ENCODE measurements around the gene PCGF2. TPM values are rescaled to one million over a fixed set of nuclear protein-coding genes. Genes with fewer than 3 reads are reported as not detected.

The PCGF2 gene
- total RNA-seq: 108 and 116 TPM in 2 replicates
- long read RNA-seq, partial matches to known transcripts: 0 of 2 reads
- long read RNA-seq, other reads (novel, unspliced or antisense): 2 of 2 reads

DNA sequence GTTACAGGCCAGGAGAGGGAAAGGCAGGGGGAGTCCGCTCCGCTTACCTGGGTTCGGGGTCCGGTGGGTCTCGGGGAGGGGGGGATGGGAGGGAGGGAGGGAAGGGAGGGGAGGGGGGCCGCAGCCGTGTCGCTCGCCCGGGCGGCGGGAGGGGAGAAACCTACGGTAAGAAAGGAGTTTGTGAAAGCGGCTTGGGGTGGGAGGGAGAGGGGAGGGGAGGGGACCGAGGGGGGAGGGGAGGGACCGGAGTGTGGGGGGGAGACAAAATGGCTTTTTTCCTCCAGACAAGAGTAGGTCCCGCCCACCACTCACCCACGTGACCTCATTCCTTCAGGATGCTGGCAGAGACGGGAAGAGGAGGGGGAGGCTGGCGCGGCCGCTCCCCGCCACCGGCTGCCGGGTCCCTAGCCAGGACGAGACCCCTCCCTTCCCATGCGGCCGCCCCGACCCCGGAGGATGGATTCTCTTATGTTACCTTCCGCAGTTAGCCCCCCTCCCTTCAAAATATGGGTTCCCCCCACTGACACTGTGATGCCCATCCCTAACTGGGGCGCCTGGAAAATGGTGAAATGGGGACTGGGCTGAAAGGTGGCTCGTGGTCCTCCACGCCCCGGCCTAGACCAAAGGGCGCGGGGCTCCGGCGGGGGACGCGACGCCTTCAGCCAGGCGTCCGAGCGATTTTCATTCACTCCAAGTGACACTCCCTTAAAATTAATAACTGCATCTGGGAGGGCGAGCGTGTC, at the start of gene PCGF2:
Gene PCGF2, minus strand, starts transcription at position 188 of the 743 bp plus-strand sequence. CDS start 7,934 bp downstream, outside the sequence.
- peaks cover 23% of the 10 kb centered on the region for H3K27me3 Mint-ChIP-seq (ENCODE audit: low read depth)
- DNase-seq (ENCODE audit: low read depth, low spot score): peak; percentile 88
- peak within 1 kb of the TSS; percentile 88 for H3K27ac Mint-ChIP-seq (ENCODE audit: unreplicated experiment)
- TF ChIP-seq, protein P1, sequence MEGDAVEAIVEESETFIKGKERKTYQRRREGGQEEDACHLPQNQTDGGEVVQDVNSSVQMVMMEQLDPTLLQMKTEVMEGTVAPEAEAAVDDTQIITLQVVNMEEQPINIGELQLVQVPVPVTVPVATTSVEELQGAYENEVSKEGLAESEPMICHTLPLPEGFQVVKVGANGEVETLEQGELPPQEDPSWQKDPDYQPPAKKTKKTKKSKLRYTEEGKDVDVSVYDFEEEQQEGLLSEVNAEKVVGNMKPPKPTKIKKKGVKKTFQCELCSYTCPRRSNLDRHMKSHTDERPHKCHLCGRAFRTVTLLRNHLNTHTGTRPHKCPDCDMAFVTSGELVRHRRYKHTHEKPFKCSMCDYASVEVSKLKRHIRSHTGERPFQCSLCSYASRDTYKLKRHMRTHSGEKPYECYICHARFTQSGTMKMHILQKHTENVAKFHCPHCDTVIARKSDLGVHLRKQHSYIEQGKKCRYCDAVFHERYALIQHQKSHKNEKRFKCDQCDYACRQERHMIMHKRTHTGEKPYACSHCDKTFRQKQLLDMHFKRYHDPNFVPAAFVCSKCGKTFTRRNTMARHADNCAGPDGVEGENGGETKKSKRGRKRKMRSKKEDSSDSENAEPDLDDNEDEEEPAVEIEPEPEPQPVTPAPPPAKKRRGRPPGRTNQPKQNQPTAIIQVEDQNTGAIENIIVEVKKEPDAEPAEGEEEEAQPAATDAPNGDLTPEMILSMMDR (conservative IDR thresholded peaks at IDR 0.05): no peak
- peaks cover 2% of the 10 kb centered on the region for H3K36me3 Mint-ChIP-seq (ENCODE audit: low read depth)
- peaks cover 64% of the 10 kb centered on the region for H3K4me1 Mint-ChIP-seq
- H3K9me3 Mint-ChIP-seq: no peaks in the 10 kb centered on the region
- H3K4me3 Mint-ChIP-seq: peak within 1 kb of the TSS; percentile 96

DNA sequence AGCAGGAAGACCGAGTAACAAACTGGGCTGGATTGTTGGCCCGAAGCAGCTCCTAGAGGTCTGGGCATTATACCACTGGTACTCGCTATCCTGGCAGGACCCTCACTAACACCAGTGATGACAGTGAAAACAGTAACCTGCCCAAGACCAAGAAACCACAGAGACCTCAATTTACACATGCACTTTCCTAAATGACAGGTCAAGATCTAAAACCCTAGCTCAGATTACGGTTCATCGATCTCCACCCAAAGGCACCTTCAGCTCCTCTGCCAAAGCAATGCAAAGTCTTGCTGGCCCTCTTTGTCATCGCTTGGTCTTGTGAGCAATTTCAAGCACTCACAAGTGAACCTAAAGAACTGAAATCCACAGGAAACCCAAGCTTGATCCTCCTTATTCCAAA, 49.7 kb upstream of the PCGF2 start:
- TF ChIP-seq, protein P1 (conservative IDR thresholded peaks at IDR 0.05): no peak
- Mint-ChIP-seq H3K9me3 (no peaks in the 10 kb centered on the region), H3K36me3 (ENCODE audit: low read depth) (peaks cover 8% of the 10 kb centered on the region), H3K4me3 (peak overlapping the region; percentile 99), H3K4me1 (peaks cover 49% of the 10 kb centered on the region), H3K27me3 (ENCODE audit: low read depth) (peaks cover 3% of the 10 kb centered on the region), H3K27ac (ENCODE audit: unreplicated experiment) (peak overlapping the region; percentile 95)
- DNase-seq (ENCODE audit: low read depth, low spot score): no peak

DNA sequence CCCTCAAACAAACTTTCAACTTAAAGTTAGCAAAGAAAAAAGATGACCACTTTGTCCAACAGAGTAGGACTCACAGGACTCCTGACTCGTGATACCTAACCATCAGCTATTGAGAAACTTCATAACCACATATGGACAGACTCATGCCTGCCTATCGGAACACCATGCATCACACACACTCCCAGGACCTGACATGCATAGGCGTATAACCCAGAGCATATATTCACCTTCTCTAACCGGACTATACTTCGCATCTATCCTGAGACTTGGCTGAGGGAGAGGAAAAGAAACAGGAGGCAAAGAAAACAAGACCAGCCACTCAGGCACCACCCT, 49.0 kb upstream of the PCGF2 start:
- H3K4me3 Mint-ChIP-seq: peak overlapping the region; percentile 99

DNA sequence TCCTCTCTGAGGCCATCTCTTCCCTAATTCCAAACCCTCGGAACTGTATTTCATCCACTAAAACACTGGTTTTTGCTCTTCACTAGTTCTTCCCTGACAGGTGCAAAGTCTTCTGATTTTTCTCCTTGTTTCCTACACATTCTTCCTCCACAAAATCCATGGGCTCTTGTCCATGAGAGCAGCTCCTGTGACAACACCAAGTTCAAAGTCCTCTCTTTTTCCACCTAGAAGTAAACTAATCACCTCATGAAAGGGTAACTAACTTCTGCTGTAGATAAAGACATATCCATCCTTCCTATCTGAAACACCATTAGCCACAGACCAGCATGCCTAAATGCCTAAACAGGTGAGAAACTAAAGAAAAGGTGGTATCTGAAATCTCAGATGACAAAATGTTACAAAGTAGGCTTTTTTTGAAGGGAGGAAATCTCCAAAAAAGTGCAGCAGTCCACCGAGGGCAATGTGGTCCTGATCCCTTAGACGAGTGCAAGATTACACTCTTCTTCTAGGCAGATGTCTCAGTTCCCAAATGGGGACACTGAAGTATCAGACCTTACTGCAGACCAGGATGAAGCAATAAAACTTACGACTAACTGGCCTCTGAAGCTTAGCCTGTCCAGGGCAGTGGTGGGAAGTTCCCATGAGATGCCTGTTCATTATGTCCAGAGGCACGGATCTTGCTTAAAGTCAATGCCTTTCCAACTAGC, 48.5 kb upstream of the PCGF2 start:
- TF ChIP-seq, protein P1 (conservative IDR thresholded peaks at IDR 0.05): no peak
- no peaks in the 10 kb centered on the region for H3K9me3 Mint-ChIP-seq
- peaks cover 46% of the 10 kb centered on the region for H3K4me1 Mint-ChIP-seq
- peaks cover 3% of the 10 kb centered on the region for H3K27me3 Mint-ChIP-seq (ENCODE audit: low read depth)
- no peak overlapping the region for H3K27ac Mint-ChIP-seq (ENCODE audit: unreplicated experiment)
- H3K36me3 Mint-ChIP-seq (ENCODE audit: low read depth): peaks cover 5% of the 10 kb centered on the region
- DNase-seq (ENCODE audit: low read depth, low spot score): no peak
- H3K4me3 Mint-ChIP-seq: peak overlapping the region; percentile 99

More for the DNA sequence above, 49.0 kb upstream of the PCGF2 start:
- Mint-ChIP-seq H3K27ac (ENCODE audit: unreplicated experiment) (no peak overlapping the region), H3K9me3 (no peaks in the 10 kb centered on the region), H3K4me1 (peaks cover 48% of the 10 kb centered on the region), H3K27me3 (ENCODE audit: low read depth) (peaks cover 3% of the 10 kb centered on the region), H3K36me3 (ENCODE audit: low read depth) (peaks cover 8% of the 10 kb centered on the region)
- TF ChIP-seq, protein P1 (conservative IDR thresholded peaks at IDR 0.05): no peak
- no peak for DNase-seq (ENCODE audit: low read depth, low spot score)

DNA sequence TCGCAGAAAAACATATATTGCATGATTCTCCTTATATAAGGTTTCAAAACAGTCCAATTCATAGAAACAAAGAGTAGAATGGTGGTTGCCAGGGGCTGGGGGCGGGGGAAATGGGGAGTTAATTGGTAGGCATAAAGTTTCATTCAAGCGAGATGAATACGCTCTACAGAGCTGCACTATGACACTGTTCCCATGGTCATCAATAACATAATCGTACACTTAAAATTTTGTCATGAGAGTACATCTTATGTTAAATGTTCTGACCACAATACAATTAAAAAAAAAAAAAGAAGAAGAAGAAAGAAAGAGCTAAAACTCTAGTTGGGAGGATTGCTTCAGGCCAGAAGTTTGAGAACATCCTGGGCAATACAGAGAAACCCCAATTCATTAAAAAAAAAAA, 46.1 kb upstream of the PCGF2 start:
- H3K9me3 Mint-ChIP-seq: no peaks in the 10 kb centered on the region
- H3K36me3 Mint-ChIP-seq (ENCODE audit: low read depth): peaks cover 4% of the 10 kb centered on the region
- peaks cover 51% of the 10 kb centered on the region for H3K4me1 Mint-ChIP-seq
- no peak overlapping the region for H3K27ac Mint-ChIP-seq (ENCODE audit: unreplicated experiment)
- H3K4me3 Mint-ChIP-seq: no peak overlapping the region
- DNase-seq (ENCODE audit: low read depth, low spot score): no peak
- peaks cover 3% of the 10 kb centered on the region for H3K27me3 Mint-ChIP-seq (ENCODE audit: low read depth)
- TF ChIP-seq, protein P1 (conservative IDR thresholded peaks at IDR 0.05): no peak
